Neutrophil (primary cell): ENCODE data around the gene EPB41L4B.
A peak's percentile ranks its signal among the peaks of the same experiment; 100 is the strongest.
"Not testable (repeated sequence)": the region's sequence is repeated elsewhere in the genome, so short reads cannot be mapped to it uniquely, and the experiment has no call there.

Source experiments
- H3K27ac ChIP-seq: fragments of 200-600 bp; sonication (generic); 2 replicates; pipeline ENCODE4 v1.5.1; 2016; ENCODE audit warnings: mild to moderate bottlenecking, moderate library complexity
- H3K27me3 ChIP-seq: fragments of 200-600 bp; sonication (generic); 2 replicates; pipeline ENCODE4 v1.6.0; 2016; ENCODE audit warnings: mild to moderate bottlenecking
- H3K36me3 ChIP-seq: fragments of 200-600 bp; sonication (generic); 2 replicates; pipeline ENCODE4 v1.5.1; 2017
- H3K4me1 ChIP-seq, 2 experiments: fragments of 200-600 bp in 1 of 2; sonication (generic) in 1 of 2; 1 replicate in 1 of 2; 2 replicates in 1 of 2; pipeline versions ENCODE4 v1.5.1 to v1.6.1; 2013 to 2016; ENCODE audit warnings: low read depth in 1 of 2, low read length in 1 of 2, mild to moderate bottlenecking in 1 of 2, moderate library complexity in 1 of 2; ENCODE audit not compliant: control insufficient read depth in 1 of 2, insufficient read depth in 1 of 2
- H3K4me3 ChIP-seq, 2 experiments: fragments of 200-600 bp in 1 of 2; sonication (generic) in 1 of 2; 1 replicate in 1 of 2; 2 replicates in 1 of 2; pipeline ENCODE4 v1.5.1; 2013 to 2016; ENCODE audit warnings: low read depth in 1 of 2, low read length in 1 of 2, mild to moderate bottlenecking in 1 of 2, moderate library complexity in 1 of 2
- H3K9me3 ChIP-seq: fragments of 200-600 bp; sonication (generic); 2 replicates; pipeline ENCODE4 v1.5.1; 2016
- CTCF ChIP-seq: fragments of 200-600 bp; sonication (generic); IDR thresholded peaks from 2 replicates; pipeline ENCODE4 v1.5.1; 2016; ENCODE audit warnings: antibody characterized with exemption

Gene EPB41L4B

DNA sequence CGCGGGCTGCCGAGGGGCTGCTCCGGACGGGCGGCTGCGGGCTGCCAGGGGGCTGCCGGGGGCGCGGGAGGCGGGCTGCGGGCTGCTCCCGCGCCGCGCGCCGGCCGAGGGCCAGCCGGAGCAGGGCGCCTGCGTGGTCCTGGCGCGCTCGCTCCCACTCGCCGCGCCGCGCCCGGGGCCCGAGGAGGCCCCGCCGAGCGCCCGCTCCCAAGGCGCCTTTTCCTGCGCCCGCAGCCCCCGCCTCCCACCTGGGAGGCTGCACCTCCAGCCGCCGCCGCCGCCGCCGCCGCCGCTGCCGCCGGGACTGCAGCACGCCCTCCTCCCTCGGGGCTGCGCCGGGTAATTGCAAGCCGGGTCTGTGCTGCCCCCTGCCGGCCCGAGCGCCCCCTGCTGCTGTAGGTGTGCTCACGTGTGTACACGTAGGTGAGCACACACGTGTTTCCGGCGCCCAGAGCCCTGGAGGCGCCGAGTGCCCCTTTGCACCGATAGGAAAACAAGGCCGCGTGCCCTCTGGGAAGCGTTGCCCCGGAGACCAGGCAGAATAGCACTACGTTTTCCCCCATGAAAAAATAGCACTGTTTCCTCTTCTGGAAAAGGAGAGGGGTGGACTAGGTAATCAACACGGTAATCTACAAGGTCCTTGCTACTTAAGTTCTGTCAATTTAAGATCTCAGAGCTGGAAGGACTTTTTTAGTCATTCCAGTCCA is at the start of gene EPB41L4B:
TSS of gene EPB41L4B (minus strand) at position 318 of the 707 bp plus-strand sequence. CDS start 613 bp downstream, outside the sequence.
- peaks cover 6 to 7% of the 10 kb centered on the region in 2 experiments for H3K4me1 ChIP-seq
- H3K27me3 ChIP-seq = peaks cover 92% of the 10 kb centered on the region
- H3K4me3 ChIP-seq = peak within 1 kb of the TSS in 1 of 2 experiments; percentile 43
- no peaks in the 10 kb centered on the region for H3K36me3 ChIP-seq
- H3K27ac ChIP-seq = no peak within 1 kb of the TSS
- TF ChIP-seq CTCF = peak; percentile 20
- no peaks in the 10 kb centered on the region for H3K9me3 ChIP-seq

GRCh38 chr9:109369285-109369684 is 48.4 kb upstream of the EPB41L4B start:
- Histone ChIP-seq H3K36me3 (no peaks in the 10 kb centered on the region), H3K9me3 (no peaks in the 10 kb centered on the region), H3K27ac (no peak overlapping the region), H3K4me3 (no peak overlapping the region), H3K4me1 (no peaks in the 10 kb centered on the region), H3K27me3 (peaks cover under 1% of the 10 kb centered on the region)
- TF ChIP-seq CTCF = no peak

- Histone ChIP-seq H3K36me3 (no peaks in the 10 kb centered on the region), H3K27ac (no peak overlapping the region), H3K4me1 (no peaks in the 10 kb centered on the region), H3K9me3 (no peaks in the 10 kb centered on the region), H3K27me3 (peaks cover 3% of the 10 kb centered on the region), H3K4me3 (no peak overlapping the region)
- TF ChIP-seq CTCF = no peak
Observed at GRCh38 chr9:109360771-109361170, 39.9 kb upstream of the EPB41L4B start.

GRCh38 chr9:109358968-109359603 is 38.2 kb upstream of the EPB41L4B start:
- H3K36me3 ChIP-seq, H3K27ac ChIP-seq, H3K4me3 ChIP-seq, H3K9me3 ChIP-seq, H3K27me3 ChIP-seq, H3K4me1 ChIP-seq: not testable (repeated sequence)

DNA sequence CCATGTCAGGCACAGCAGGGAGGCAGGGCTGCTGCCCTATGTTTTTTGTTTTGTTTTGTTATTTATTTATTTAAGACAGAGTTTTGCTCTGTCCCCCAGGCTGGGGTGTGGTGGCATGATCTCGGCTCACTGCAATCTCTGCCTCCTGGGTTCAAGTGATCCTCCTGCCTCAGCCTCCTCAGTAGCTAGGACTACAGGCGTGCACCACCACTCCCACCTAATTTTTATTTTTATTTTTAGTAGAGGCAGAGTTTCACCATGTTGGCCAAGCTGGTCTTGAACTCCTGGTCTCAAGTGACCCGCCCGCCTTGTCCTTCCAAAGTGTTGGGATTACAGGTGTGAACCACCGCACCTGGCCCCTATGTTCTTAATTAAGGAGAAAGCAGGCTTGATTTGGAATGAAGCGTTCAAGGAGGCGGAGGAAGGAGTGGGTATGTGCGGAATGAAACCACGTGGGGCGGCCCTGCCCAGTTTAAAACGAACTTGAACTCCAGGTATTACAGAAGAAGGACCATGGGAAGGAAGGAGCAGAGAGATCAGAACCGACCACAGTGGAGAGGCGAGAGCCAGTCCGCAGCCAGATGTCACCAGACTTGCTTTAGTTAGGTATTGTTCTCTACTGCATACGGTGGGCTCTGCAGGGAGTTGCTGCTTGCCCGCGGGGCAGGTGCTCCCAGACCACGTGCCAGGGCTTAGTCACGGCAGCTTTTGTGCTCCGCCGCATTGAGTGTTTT is 34.9 kb upstream of the EPB41L4B start:
- no peaks in the 10 kb centered on the region for H3K27me3 ChIP-seq

More for the DNA sequence above, 34.9 kb upstream of the EPB41L4B start:
- Histone ChIP-seq H3K4me1 (no peaks in the 10 kb centered on the region), H3K27ac (no peak overlapping the region), H3K9me3 (no peaks in the 10 kb centered on the region), H3K4me3 (no peak overlapping the region), H3K36me3 (no peaks in the 10 kb centered on the region)
- TF ChIP-seq CTCF = no peak
